HepG2 (cell line): ENCODE results near the gene ANKRD60. TPM values are rescaled to one million over a fixed set of nuclear protein-coding genes. Genes with fewer than 3 reads are reported as not detected.

ENCODE experiments used
- ATAC-seq: fragments of 200-7000 bp; cut with Tn5 transposase; 3 replicates; pipeline ENCODE4 v1.9.1; 2020; ENCODE audit warnings: mild to moderate bottlenecking, moderate library complexity
- BruUV-seq: library from RNA; stranded (reverse); fragments of 400-500 nt; replicated peaks from 2 replicates; lab custom pipeline; 2021; lab: Mats Ljungman, UMichigan
- CTCF ChIA-PET: fragments of 300-600 bp; formaldehyde crosslinking; extraction: SDS; loops from one replicate; lab custom pipeline; 2021; ENCODE audit warnings: low total read pairs, inconsistent platforms, low intra/inter-chr PET ratio; lab: Yijun Ruan, JAX
- POLR2A ChIA-PET: fragments of 350-600 bp; sonication (Branson Sonifier 250); formaldehyde crosslinking; loops from one replicate; lab custom pipeline; 2020; ENCODE audit warnings: antibody characterized with exemption, inconsistent platforms; lab: Yijun Ruan, JAX
- DNase-seq: peaks from one replicate; pipeline ENCODE4 v3.0.0-alpha.2; 2015; ENCODE audit warnings: low spot score
- FAIRE-seq: peaks from 3 replicates; lab custom pipeline; 2011; peaks lifted over from hg19 to GRCh38; lab: Jason Lieb, UNC
- H2AFZ ChIP-seq: one replicate; pipeline ENCODE4 v1.6.1; 2011; ENCODE audit warnings: low read length, inconsistent platforms
- H3K27ac ChIP-seq: fragments of 300-600 bp; 3 replicates; pipeline ENCODE4 v1.8.0; 2011; ENCODE audit warnings: mixed run types, mild to moderate bottlenecking, mixed read lengths, low read length, inconsistent platforms; ENCODE audit not compliant: insufficient read depth; ENCODE audit errors: extremely low read length
- H3K27me3 ChIP-seq, 2 experiments: fragments of 200-600 bp in 1 of 2; 2 replicates in 1 of 2; 3 replicates in 1 of 2; pipeline versions ENCODE4 v1.6.0 to v1.8.0; 2011; ENCODE audit warnings: low read length in 2 of 2, mild to moderate bottlenecking in 2 of 2, moderate library complexity in 2 of 2, inconsistent platforms in 1 of 2; ENCODE audit not compliant: insufficient read depth in 2 of 2, control insufficient read depth in 1 of 2
- H3K36me3 ChIP-seq, 2 experiments: fragments of 200-600 bp in 1 of 2; replicated peaks in 1 of 2; 2 replicates in 1 of 2; 3 replicates in 1 of 2; pipeline versions ENCODE4 v1.5.1 to v1.8.0; 2011; ENCODE audit warnings: low read length in 2 of 2, inconsistent platforms in 1 of 2; ENCODE audit not compliant: insufficient read depth in 2 of 2, control insufficient read depth in 1 of 2
- H3K4me1 ChIP-seq: 2 replicates; pipeline ENCODE4 v1.5.1; 2012; ENCODE audit warnings: low read length, inconsistent platforms; ENCODE audit not compliant: insufficient read depth
- H3K4me2 ChIP-seq: 2 replicates; pipeline ENCODE4 v1.6.0; 2011; ENCODE audit warnings: low read depth, low read length, inconsistent platforms
- H3K4me3 ChIP-seq, 3 experiments: fragments of 200-600 bp in 1 of 3; sonication (generic), shearing (Covaris generic) in 1 of 3; replicated peaks in 1 of 3; 2 replicates each; pipeline ENCODE4 v1.5.1; 2011 to 2016; ENCODE audit warnings: low read length in 3 of 3, inconsistent platforms in 2 of 3, low read depth in 2 of 3, mild to moderate bottlenecking in 2 of 3, control low read depth in 1 of 3, mixed read lengths in 1 of 3; ENCODE audit not compliant: insufficient read depth in 1 of 3
- H3K79me2 ChIP-seq: one replicate; pipeline ENCODE4 v1.6.1; 2011; ENCODE audit warnings: low read length, inconsistent platforms; ENCODE audit not compliant: insufficient read depth
- H3K9ac ChIP-seq: 2 replicates; pipeline ENCODE4 v1.6.0; 2011; ENCODE audit warnings: mild to moderate bottlenecking, low read depth, low read length, inconsistent platforms; ENCODE audit not compliant: insufficient read depth
- H3K9me3 ChIP-seq: 2 replicates; pipeline ENCODE4 v1.5.1; 2012; ENCODE audit warnings: mild to moderate bottlenecking, low read length
- H4K20me1 ChIP-seq: 2 replicates; pipeline ENCODE4 v1.6.0; 2011; ENCODE audit warnings: inconsistent platforms, mild to moderate bottlenecking, low read length, moderate library complexity; ENCODE audit not compliant: insufficient read depth
- IRX3 ChIP-seq: sonication (generic); formaldehyde crosslinking; IDR thresholded peaks from 2 replicates; pipeline ENCODE4 v1.8.1; 2023; ENCODE audit warnings: mild to moderate bottlenecking, low read depth, missing genetic modification reagents, borderline replicate concordance
- SP5 ChIP-seq: IDR thresholded peaks from 2 replicates; pipeline ENCODE4 v1.6.1; 2016; ENCODE audit warnings: low read depth, borderline replicate concordance
- ZNF772 ChIP-seq: sonication (generic); formaldehyde crosslinking; IDR thresholded peaks from 2 replicates; pipeline ENCODE4 v1.5.0; 2020; ENCODE audit warnings: mild to moderate bottlenecking, missing genetic modification reagents
- WGBS: methylation state at CpG from one replicate; pipeline ENCODE4 v1.1.6; 2017; ENCODE audit warnings: low lambda C conversion rate; 5-methylcytosine and 5-hydroxymethylcytosine counted together
- in situ Hi-C: cut with HindIII; loops from 2 replicates; pipeline ENCODE4 v1.10.0; 2017; ENCODE audit warnings: low pct_unique_long_range_greater_than_20kb; ENCODE audit not compliant: extremely low pct_ligation_motif_present
- intact Hi-C: fragments of 100-400 bp; cut with micrococcal nuclease; formaldehyde crosslinking; loops from one replicate; pipeline ENCODE4 v1.10.0; 2022; ENCODE audit not compliant: unreplicated experiment
- polyA plus RNA-seq, 8 experiments: library from polyadenylated mRNA; depleted of rRNA in 3 of 8; stranded (reverse) in 7 of 8; unstranded in 1 of 8; fragments of >200 nt; fragmentation: Illumina TruSeq in 4 of 8; extraction: Trizol in 4 of 8; gene quantifications; 2 replicates each; pipeline versions ENCODE4 v1.2.1 to v1.2.3, GENCODE V29; 2011 to 2016; ENCODE audit warnings: low read depth in 4 of 8, missing spikeins in 1 of 8, mixed read lengths in 1 of 8; ENCODE audit not compliant: insufficient read depth in 1 of 8
- total RNA-seq, 5 experiments: library from RNA; depleted of rRNA; stranded (reverse); fragments of >200 nt; fragmentation: Illumina TruSeq; extraction: Trizol; gene quantifications; 2 replicates each; pipeline ENCODE4 v1.2.3, GENCODE V29; 2016; ENCODE audit warnings: low read depth in 1 of 5
- TF ChIP-seq, protein P1 (sequence below): sonication (generic); formaldehyde crosslinking; IDR thresholded peaks from 2 replicates; pipeline ENCODE4 v1.4.0; 2020; ENCODE audit warnings: mild to moderate bottlenecking, missing genetic modification reagents, borderline replicate concordance

ANKRD60 gene
- total and polyA plus RNA-seq, 2 of the 13 experiments (the other 11 are each of a cell fraction or from before 2014, with no cell fraction given), result not detected

GRCh38 chr20:58212636-58213035, 15.8 kb downstream of the ANKRD60 start:
- intact Hi-C loops, result loop anchor here (5.0 kb wide), 1 partner anchor 700 kb away; no protein-coding TSS in a partner anchor
- in situ Hi-C loops, result loop anchor here (25.0 kb wide), 1 partner anchor 825 kb away; the partner anchor contains the start of gene RBM38
- no peaks in the 10 kb centered on the region; the same call in 1 of the 2 replicates for H4K20me1 ChIP-seq
- H3K9ac ChIP-seq, result no peak overlapping the region
- H3K9me3 ChIP-seq, result no peaks in the 10 kb centered on the region
- no peak overlapping the region for H3K27ac ChIP-seq
- H3K4me3 ChIP-seq, result no peak overlapping the region
- H3K79me2 ChIP-seq, result no peaks in the 10 kb centered on the region
- no peak for TF ChIP-seq IRX3
- TF ChIP-seq, protein P1, sequence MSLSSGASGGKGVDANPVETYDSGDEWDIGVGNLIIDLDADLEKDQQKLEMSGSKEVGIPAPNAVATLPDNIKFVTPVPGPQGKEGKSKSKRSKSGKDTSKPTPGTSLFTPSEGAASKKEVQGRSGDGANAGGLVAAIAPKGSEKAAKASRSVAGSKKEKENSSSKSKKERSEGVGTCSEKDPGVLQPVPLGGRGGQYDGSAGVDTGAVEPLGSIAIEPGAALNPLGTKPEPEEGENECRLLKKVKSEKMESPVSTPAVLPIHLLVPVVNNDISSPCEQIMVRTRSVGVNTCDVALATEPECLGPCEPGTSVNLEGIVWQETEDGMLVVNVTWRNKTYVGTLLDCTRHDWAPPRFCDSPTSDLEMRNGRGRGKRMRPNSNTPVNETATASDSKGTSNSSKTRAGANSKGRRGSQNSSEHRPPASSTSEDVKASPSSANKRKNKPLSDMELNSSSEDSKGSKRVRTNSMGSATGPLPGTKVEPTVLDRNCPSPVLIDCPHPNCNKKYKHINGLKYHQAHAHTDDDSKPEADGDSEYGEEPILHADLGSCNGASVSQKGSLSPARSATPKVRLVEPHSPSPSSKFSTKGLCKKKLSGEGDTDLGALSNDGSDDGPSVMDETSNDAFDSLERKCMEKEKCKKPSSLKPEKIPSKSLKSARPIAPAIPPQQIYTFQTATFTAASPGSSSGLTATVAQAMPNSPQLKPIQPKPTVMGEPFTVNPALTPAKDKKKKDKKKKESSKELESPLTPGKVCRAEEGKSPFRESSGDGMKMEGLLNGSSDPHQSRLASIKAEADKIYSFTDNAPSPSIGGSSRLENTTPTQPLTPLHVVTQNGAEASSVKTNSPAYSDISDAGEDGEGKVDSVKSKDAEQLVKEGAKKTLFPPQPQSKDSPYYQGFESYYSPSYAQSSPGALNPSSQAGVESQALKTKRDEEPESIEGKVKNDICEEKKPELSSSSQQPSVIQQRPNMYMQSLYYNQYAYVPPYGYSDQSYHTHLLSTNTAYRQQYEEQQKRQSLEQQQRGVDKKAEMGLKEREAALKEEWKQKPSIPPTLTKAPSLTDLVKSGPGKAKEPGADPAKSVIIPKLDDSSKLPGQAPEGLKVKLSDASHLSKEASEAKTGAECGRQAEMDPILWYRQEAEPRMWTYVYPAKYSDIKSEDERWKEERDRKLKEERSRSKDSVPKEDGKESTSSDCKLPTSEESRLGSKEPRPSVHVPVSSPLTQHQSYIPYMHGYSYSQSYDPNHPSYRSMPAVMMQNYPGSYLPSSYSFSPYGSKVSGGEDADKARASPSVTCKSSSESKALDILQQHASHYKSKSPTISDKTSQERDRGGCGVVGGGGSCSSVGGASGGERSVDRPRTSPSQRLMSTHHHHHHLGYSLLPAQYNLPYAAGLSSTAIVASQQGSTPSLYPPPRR (CRISPR knock-in tag), result no peak
- TF ChIP-seq SP5 (CRISPR knock-in tag), result no peak
- TF ChIP-seq ZNF772 (CRISPR knock-in tag), result no peak
- no peak overlapping the region for H2AFZ ChIP-seq
- ChIA-PET CTCF (interaction anchor here (7.1 kb wide), 1 partner anchor 616 kb away, joined by 222 read pairs; no protein-coding TSS in a partner anchor), POLR2A (no interaction called here)
- peaks cover 9 to 57% of the 10 kb centered on the region in 2 experiments; a peak in 4 of 5 replicates for H3K27me3 ChIP-seq
- ATAC-seq, result no peak
- H3K4me2 ChIP-seq, result no peak overlapping the region
- BruUV-seq, result no TSS peak
- 22% methylated on average over 17 of the region's 17 CpGs for WGBS
- DNase-seq, result no peak
- FAIRE-seq, result no peak
- no peaks in the 10 kb centered on the region for H3K4me1 ChIP-seq
- H3K36me3 ChIP-seq, result no peaks in the 10 kb centered on the region
